Raji (cell line): ENCODE measurements around the gene RALBP1.

Source experiments
- POLR2A ChIP-seq: IDR thresholded peaks from 2 replicates; pipeline ENCODE4 v1.6.1; 2011; ENCODE audit warnings: low read depth, low read length, control low read depth; ENCODE audit not compliant: insufficient read depth

RALBP1 gene

GRCh38 chr18:9552616-9553015, 77.3 kb downstream of the RALBP1 start:
- TF ChIP-seq POLR2A: no peak

GRCh38 chr18:9557250-9557943, 82.1 kb downstream of the RALBP1 start:
- TF ChIP-seq POLR2A: no peak

GRCh38 chr18:9558387-9559064, 83.2 kb downstream of the RALBP1 start:
- no peak for TF ChIP-seq POLR2A

- TF ChIP-seq POLR2A: no peak
These were observed 83.9 kb downstream of the RALBP1 start for GRCh38 chr18:9559253-9559652.

- no peak for TF ChIP-seq POLR2A
These were observed 86.4 kb downstream of the RALBP1 start for GRCh38 chr18:9561759-9562158.

- no peak for TF ChIP-seq POLR2A
These were observed 87.3 kb downstream of the RALBP1 start for GRCh38 chr18:9562584-9562983.

- TF ChIP-seq POLR2A: no peak
These were observed 88.0 kb downstream of the RALBP1 start for GRCh38 chr18:9563331-9563730.

- no peak for TF ChIP-seq POLR2A
These were observed 90.1 kb downstream of the RALBP1 start for GRCh38 chr18:9565407-9565806.

GRCh38 chr18:9568186-9568585, 92.9 kb downstream of the RALBP1 start:
- TF ChIP-seq POLR2A: no peak

GRCh38 chr18:9569178-9569577, 93.9 kb downstream of the RALBP1 start:
- TF ChIP-seq POLR2A: no peak

GRCh38 chr18:9570255-9570654, 94.9 kb downstream of the RALBP1 start:
- TF ChIP-seq POLR2A: no peak

- no peak for TF ChIP-seq POLR2A
These were observed 96.2 kb downstream of the RALBP1 start for GRCh38 chr18:9571546-9571945.

GRCh38 chr18:9574473-9575115, 99.3 kb downstream of the RALBP1 start:
- no peak for TF ChIP-seq POLR2A

GRCh38 chr18:9575558-9575957, 100.2 kb downstream of the RALBP1 start:
- no peak for TF ChIP-seq POLR2A

GRCh38 chr18:9577361-9577760, 102.0 kb downstream of the RALBP1 start:
- TF ChIP-seq POLR2A: no peak

- TF ChIP-seq POLR2A: no peak
These were observed 103.0 kb downstream of the RALBP1 start for GRCh38 chr18:9578306-9578705.
